Neuronal stem cell (in vitro differentiated cells): ENCODE results near the gene ZNF497.

Source experiments
- DNase-seq: peaks from one replicate; pipeline ENCODE4 v3.0.0-alpha.2; 2013; ENCODE audit warnings: low spot score
- H2AFZ ChIP-seq: one replicate; pipeline ENCODE4 v1.6.1; 2013; ENCODE audit warnings: mild to moderate bottlenecking, low read length, inconsistent platforms
- H2AK5ac ChIP-seq: 2 replicates; pipeline ENCODE4 v1.6.1; 2013; ENCODE audit warnings: low read depth, mild to moderate bottlenecking, inconsistent platforms, low read length, moderate library complexity, mixed read lengths
- H2BK120ac ChIP-seq: 2 replicates; pipeline ENCODE4 v1.6.1; 2013; ENCODE audit warnings: low read depth, mild to moderate bottlenecking, inconsistent platforms, low read length, moderate library complexity, mixed read lengths
- H2BK12ac ChIP-seq: one replicate; pipeline ENCODE4 v1.6.1; 2013; ENCODE audit warnings: low read length, inconsistent platforms
- H2BK15ac ChIP-seq: 2 replicates; pipeline ENCODE4 v1.6.1; 2013; ENCODE audit warnings: mild to moderate bottlenecking, low read length, inconsistent platforms, mixed read lengths
- H2BK5ac ChIP-seq: one replicate; pipeline ENCODE4 v1.6.1; 2013; ENCODE audit warnings: inconsistent platforms, mild to moderate bottlenecking, low read length, moderate library complexity
- H3K14ac ChIP-seq: one replicate; pipeline ENCODE4 v1.6.1; 2013; ENCODE audit warnings: low read length, inconsistent platforms
- H3K18ac ChIP-seq: 2 replicates; pipeline ENCODE4 v1.6.1; 2013; ENCODE audit warnings: low read length, inconsistent platforms
- H3K23ac ChIP-seq: 2 replicates; pipeline ENCODE4 v1.6.1; 2013; ENCODE audit warnings: low read depth, mild to moderate bottlenecking, mixed read lengths, low read length, inconsistent platforms; ENCODE audit not compliant: poor library complexity
- H3K27ac ChIP-seq: replicated peaks from 3 replicates; pipeline ENCODE4 v1.5.1; 2013; ENCODE audit warnings: low read length, inconsistent platforms
- H3K27me3 ChIP-seq, 3 experiments: 2 replicates each; pipeline ENCODE4 v1.6.1; 2013; ENCODE audit warnings: low read length in 3 of 3, mild to moderate bottlenecking in 2 of 3, inconsistent platforms in 1 of 3, low read depth in 1 of 3, mixed read lengths in 1 of 3, moderate library complexity in 1 of 3; ENCODE audit not compliant: control insufficient read depth in 3 of 3, insufficient read depth in 3 of 3
- H3K36me3 ChIP-seq, 2 donors: replicated peaks in 1 of 2; 2 replicates each; pipeline ENCODE4 v1.6.1; 2013; ENCODE audit warnings: low read length in 2 of 2; ENCODE audit not compliant: control insufficient read depth in 2 of 2, insufficient read depth in 2 of 2
- H3K4ac ChIP-seq: 2 replicates; pipeline ENCODE4 v1.6.1; 2013; ENCODE audit warnings: inconsistent platforms, mild to moderate bottlenecking, low read length, moderate library complexity
- H3K4me1 ChIP-seq, 2 donors: 1 replicate in 1 of 2; 2 replicates in 1 of 2; pipeline ENCODE4 v1.6.1; 2013; ENCODE audit warnings: low read length in 2 of 2, low read depth in 1 of 2; ENCODE audit not compliant: control insufficient read depth in 2 of 2, insufficient read depth in 1 of 2
- H3K4me2 ChIP-seq: one replicate; pipeline ENCODE4 v1.6.1; 2013; ENCODE audit warnings: mild to moderate bottlenecking, low read length, inconsistent platforms; ENCODE audit not compliant: insufficient read depth, poor library complexity, severe bottlenecking
- H3K4me3 ChIP-seq, 2 donors: 2 replicates each; pipeline ENCODE4 v1.5.1; 2013; ENCODE audit warnings: low read length in 2 of 2, mild to moderate bottlenecking in 2 of 2, inconsistent platforms in 1 of 2, moderate library complexity in 1 of 2
- H3K79me1 ChIP-seq: one replicate; pipeline ENCODE4 v1.6.1; 2013; ENCODE audit warnings: low read depth, mild to moderate bottlenecking, inconsistent platforms, low read length, moderate library complexity
- H3K9ac ChIP-seq: one replicate; pipeline ENCODE4 v1.6.1; 2013; ENCODE audit warnings: mild to moderate bottlenecking, low read depth, low read length, inconsistent platforms; ENCODE audit not compliant: poor library complexity
- H3K9me3 ChIP-seq, 2 donors: replicated peaks in 1 of 2; 2 replicates each; pipeline versions ENCODE3 to v1.6.1; 2013; ENCODE audit warnings: low read length in 2 of 2, mild to moderate bottlenecking in 2 of 2, inconsistent platforms in 1 of 2, low read depth in 1 of 2, mixed read lengths in 1 of 2, moderate library complexity in 1 of 2; ENCODE audit not compliant: control insufficient read depth in 2 of 2, insufficient read depth in 1 of 2
- H4K8ac ChIP-seq: one replicate; pipeline ENCODE4 v1.6.1; 2013; ENCODE audit warnings: low read depth, mild to moderate bottlenecking, inconsistent platforms, low read length, moderate library complexity
- H4K91ac ChIP-seq: one replicate; pipeline ENCODE4 v1.6.1; 2013; ENCODE audit warnings: low read length, low read depth, mild to moderate bottlenecking, inconsistent platforms; ENCODE audit not compliant: poor library complexity
- WGBS, 2 donors: extraction: QIAGEN DNeasy Blood & Tissue Kit; methylation state at CpG; one replicate each; pipeline ENCODE4 v1.1.7; 2013; ENCODE audit warnings: missing lambda C conversion rate in 2 of 2, mixed read lengths in 1 of 2; ENCODE audit not compliant: insufficient read length in 2 of 2, insufficient replicate concordance in 1 of 2; ENCODE audit errors: extremely low coverage in 2 of 2; 5-methylcytosine and 5-hydroxymethylcytosine counted together

The ZNF497 gene

GRCh38 chr19:58396691-58397532 is 34.4 kb upstream of the ZNF497 start:
- Histone ChIP-seq H4K8ac (no peak overlapping the region), H3K79me1 (peaks cover 9% of the 10 kb centered on the region), H3K4me2 (peak overlapping the region; percentile 56), H3K4me1 (peaks cover 5 to 14% of the 10 kb centered on the region in 2 donors), H2BK12ac (peak overlapping the region; percentile 4), H3K27ac (no peak overlapping the region), H3K4me3 (no peak overlapping the region), H3K23ac (peak overlapping the region; percentile 85), H2BK15ac (peak overlapping the region; percentile 58), H3K36me3 (peaks cover 24 to 43% of the 10 kb centered on the region in 2 donors), H3K4ac (no peak overlapping the region), H2AK5ac (peak overlapping the region; percentile 96), H2BK5ac (no peak overlapping the region), H4K91ac (no peak overlapping the region), H3K9ac (no peak overlapping the region), H3K14ac (peak overlapping the region; percentile 94), H3K9me3 (peaks cover under 1 to 1% of the 10 kb centered on the region in 2 donors), H2BK120ac (no peak overlapping the region), H3K18ac (peak overlapping the region; percentile 93), H3K27me3 (peaks cover 0 to 22% (median 7%) of the 10 kb centered on the region in 3 experiments), H2AFZ (no peak overlapping the region)
- DNase-seq: no peak
- WGBS, 2 donors: no CpG with 5 or more reads among the region's 58 CpGs

GRCh38 chr19:58395979-58396627 is 33.6 kb upstream of the ZNF497 start:
- no CpG with 5 or more reads among the region's 75 CpGs for WGBS, 2 donors
- H2BK5ac ChIP-seq: no peak overlapping the region
- H3K36me3 ChIP-seq: peaks cover 26 to 51% of the 10 kb centered on the region in 2 donors
- peak overlapping the region; percentile 85 for H3K23ac ChIP-seq
- peak overlapping the region in 1 of 2 donors; percentile 68 for H3K4me3 ChIP-seq
- peaks cover 0 to 22% (median 7%) of the 10 kb centered on the region in 3 experiments for H3K27me3 ChIP-seq
- peak overlapping the region; percentile 82 for H3K14ac ChIP-seq
- no peak overlapping the region for H2AFZ ChIP-seq
- peaks cover 4 to 14% of the 10 kb centered on the region in 2 donors for H3K4me1 ChIP-seq
- H4K8ac ChIP-seq: peak overlapping the region; percentile 82
- H2BK120ac ChIP-seq: peak overlapping the region; percentile 47
- peaks cover 0 to 1% of the 10 kb centered on the region in 2 donors for H3K9me3 ChIP-seq
- peak overlapping the region; percentile 93 for H3K4ac ChIP-seq
- peak overlapping the region; percentile 58 for H2BK12ac ChIP-seq
- no peak overlapping the region for H4K91ac ChIP-seq
- H3K27ac ChIP-seq: no peak overlapping the region
- peak overlapping the region; percentile 84 for H3K9ac ChIP-seq
- H3K18ac ChIP-seq: peak overlapping the region; percentile 98
- H2AK5ac ChIP-seq: peak overlapping the region; percentile 93
- H3K4me2 ChIP-seq: peak overlapping the region; percentile 56
- peak overlapping the region; percentile 93 for H2BK15ac ChIP-seq
- DNase-seq: no peak
- peaks cover 6% of the 10 kb centered on the region for H3K79me1 ChIP-seq

GRCh38 chr19:58395220-58395978 is 32.8 kb upstream of the ZNF497 start, which contains the start of gene RNF225:
Gene RNF225, plus strand, starts transcription at chr19:58395656. Its CDS starts 434 bp downstream, at chr19:58396090.
- WGBS, 2 donors: no CpG with 5 or more reads among the region's 21 CpGs
- Histone ChIP-seq H3K27ac (no peak within 1 kb of the TSS), H3K14ac (peak within 1 kb of the TSS; percentile 82), H2BK15ac (peak within 1 kb of the TSS; percentile 93), H3K4me1 (peaks cover 3 to 8% of the 10 kb centered on the region in 2 donors), H3K23ac (peak within 1 kb of the TSS; percentile 85), H3K18ac (peak within 1 kb of the TSS; percentile 98), H2BK120ac (peak within 1 kb of the TSS; percentile 47), H3K9me3 (peaks cover 0 to 1% of the 10 kb centered on the region in 2 donors), H3K4ac (peak within 1 kb of the TSS; percentile 93), H3K4me2 (peak within 1 kb of the TSS; percentile 56), H2BK12ac (peak within 1 kb of the TSS; percentile 58), H3K79me1 (peaks cover 3% of the 10 kb centered on the region), H4K91ac (no peak within 1 kb of the TSS), H3K9ac (peak within 1 kb of the TSS; percentile 84), H2AFZ (no peak within 1 kb of the TSS), H2BK5ac (no peak within 1 kb of the TSS), H4K8ac (peak within 1 kb of the TSS; percentile 82), H3K27me3 (peaks cover 0 to 22% (median 7%) of the 10 kb centered on the region in 3 experiments), H2AK5ac (peak within 1 kb of the TSS; percentile 93), H3K4me3 (peak within 1 kb of the TSS in 1 of 2 donors; percentile 68), H3K36me3 (peaks cover 31 to 58% of the 10 kb centered on the region in 2 donors)
- DNase-seq: no peak
